H9 (cell line): ENCODE data around the gene PRR5L. TPM values are rescaled to one million over a fixed set of nuclear protein-coding genes. Genes with fewer than 3 reads are reported as not detected.

ENCODE experiments used
- DNase-seq: peaks from one replicate; pipeline ENCODE4 v3.0.0-alpha.2; 2017
- H2AFZ ChIP-seq: one replicate; pipeline ENCODE4 v1.6.1; 2013; ENCODE audit warnings: mild to moderate bottlenecking, low read length, control low read depth, moderate library complexity
- H2AK5ac ChIP-seq: 2 replicates; pipeline ENCODE4 v1.6.1; 2013; ENCODE audit warnings: low read length, control low read depth, mixed read lengths; ENCODE audit not compliant: insufficient read length
- H2BK120ac ChIP-seq: one replicate; pipeline ENCODE4 v1.6.1; 2013; ENCODE audit warnings: low read depth, mild to moderate bottlenecking, low read length, control low read depth, inconsistent platforms; ENCODE audit not compliant: poor library complexity, severe bottlenecking
- H2BK12ac ChIP-seq: 2 replicates; pipeline ENCODE4 v1.6.1; 2013; ENCODE audit warnings: low read length, control low read depth, mixed read lengths, low read depth; ENCODE audit not compliant: insufficient read length
- H2BK15ac ChIP-seq: 2 replicates; pipeline ENCODE4 v1.6.1; 2013; ENCODE audit warnings: low read depth, low read length, control low read depth
- H2BK20ac ChIP-seq: one replicate; pipeline ENCODE4 v1.6.1; 2013; ENCODE audit warnings: low read depth, mild to moderate bottlenecking, low read length, control low read depth, inconsistent platforms; ENCODE audit not compliant: poor library complexity, severe bottlenecking
- H2BK5ac ChIP-seq: 2 replicates; pipeline ENCODE4 v1.6.1; 2013; ENCODE audit warnings: low read length, control low read depth, mixed read lengths; ENCODE audit not compliant: insufficient read length
- H3K14ac ChIP-seq: 2 replicates; pipeline ENCODE4 v1.6.1; 2013; ENCODE audit warnings: low read length, control low read depth; ENCODE audit not compliant: insufficient read depth
- H3K18ac ChIP-seq: 2 replicates; pipeline ENCODE4 v1.6.1; 2013; ENCODE audit warnings: low read depth, mild to moderate bottlenecking, mixed read lengths, low read length, control low read depth; ENCODE audit not compliant: insufficient read length
- H3K23ac ChIP-seq: 2 replicates; pipeline ENCODE4 v1.6.1; 2013; ENCODE audit warnings: low read length, control low read depth, mixed read lengths, low read depth; ENCODE audit not compliant: insufficient read length
- H3K23me2 ChIP-seq: 2 replicates; pipeline ENCODE4 v1.6.1; 2013; ENCODE audit warnings: low read depth, mild to moderate bottlenecking, mixed read lengths, low read length, control low read depth; ENCODE audit not compliant: insufficient read length, poor library complexity, severe bottlenecking
- H3K27ac ChIP-seq: 2 replicates; pipeline ENCODE4 v1.5.1; 2013; ENCODE audit warnings: low read length, control low read depth, mixed read lengths, low read depth; ENCODE audit not compliant: insufficient read length
- H3K27me3 ChIP-seq: 2 replicates; pipeline ENCODE4 v1.6.1; 2013; ENCODE audit warnings: low read length, control low read depth, inconsistent platforms; ENCODE audit not compliant: insufficient read depth
- H3K4ac ChIP-seq: 2 replicates; pipeline ENCODE4 v1.6.1; 2013; ENCODE audit warnings: low read depth, mild to moderate bottlenecking, control low read depth, inconsistent platforms, low read length, moderate library complexity
- H3K4me1 ChIP-seq: 2 replicates; pipeline ENCODE4 v1.6.1; 2013; ENCODE audit warnings: low read length, control low read depth, inconsistent platforms; ENCODE audit not compliant: insufficient read depth
- H3K4me2 ChIP-seq: 2 replicates; pipeline ENCODE4 v1.6.1; 2013; ENCODE audit warnings: low read length, control low read depth, mixed read lengths; ENCODE audit not compliant: insufficient read length, insufficient read depth
- H3K56ac ChIP-seq: 2 replicates; pipeline ENCODE4 v1.6.1; 2013; ENCODE audit warnings: low read depth, mild to moderate bottlenecking, mixed read lengths, low read length, control low read depth; ENCODE audit not compliant: insufficient read length
- H3K79me1 ChIP-seq: 2 replicates; pipeline ENCODE4 v1.6.1; 2013; ENCODE audit warnings: low read depth, mild to moderate bottlenecking, moderate library complexity, low read length, control low read depth, inconsistent platforms; ENCODE audit not compliant: insufficient read depth, poor library complexity, severe bottlenecking
- H3K79me2 ChIP-seq: 2 replicates; pipeline ENCODE4 v1.6.1; 2013; ENCODE audit warnings: low read length, control low read depth, inconsistent platforms; ENCODE audit not compliant: insufficient read depth
- H3K9ac ChIP-seq: 2 replicates; pipeline ENCODE4 v1.6.1; 2013; ENCODE audit warnings: low read length, control low read depth, mixed read lengths; ENCODE audit not compliant: insufficient read length; ENCODE audit errors: extremely low read depth
- H3K9me3 ChIP-seq: one replicate; pipeline ENCODE4 v1.6.1; 2013; ENCODE audit warnings: low read depth, low read length, inconsistent platforms; ENCODE audit not compliant: control insufficient read depth
- H3T11ph ChIP-seq: one replicate; pipeline ENCODE4 v1.6.1; 2013; ENCODE audit warnings: mild to moderate bottlenecking, low read length, control low read depth, inconsistent platforms
- H4K20me1 ChIP-seq: one replicate; pipeline ENCODE4 v1.6.1; 2013; ENCODE audit not compliant: control insufficient read depth, insufficient read length, insufficient read depth
- H4K5ac ChIP-seq: 2 replicates; pipeline ENCODE4 v1.6.1; 2013; ENCODE audit warnings: low read depth, mild to moderate bottlenecking, mixed read lengths, low read length, control low read depth; ENCODE audit not compliant: insufficient read length
- H4K8ac ChIP-seq: replicated peaks from 2 replicates; pipeline ENCODE4 v1.6.1; 2013; ENCODE audit warnings: low read length, control low read depth, mixed read lengths, low read depth; ENCODE audit not compliant: insufficient read length
- H4K91ac ChIP-seq: 2 replicates; pipeline ENCODE4 v1.6.1; 2013; ENCODE audit warnings: low read depth, mild to moderate bottlenecking, moderate library complexity, mixed read lengths, low read length, control low read depth; ENCODE audit not compliant: insufficient read length
- H3K27ac Mint-ChIP-seq, 3 experiments: 2 replicates in 2 of 3; 3 replicates in 1 of 3; pipeline ENCODE4 v1.8.0; 2020 to 2021; ENCODE audit warnings: mixed read lengths in 3 of 3, mild to moderate bottlenecking in 1 of 3, moderate library complexity in 1 of 3
- H3K27me3 Mint-ChIP-seq: 2 replicates; pipeline ENCODE4 v1.8.0; 2021; ENCODE audit warnings: low read depth, mild to moderate bottlenecking, moderate library complexity, mixed read lengths
- H3K36me3 Mint-ChIP-seq, 3 experiments: 2 replicates in 2 of 3; 3 replicates in 1 of 3; pipeline ENCODE4 v1.8.0; 2020 to 2021; ENCODE audit warnings: low read depth in 3 of 3, mixed read lengths in 3 of 3; ENCODE audit not compliant: insufficient read depth in 1 of 3
- H3K4me1 Mint-ChIP-seq, 2 experiments: 2 replicates each; pipeline ENCODE4 v1.8.0; 2020; ENCODE audit warnings: mixed read lengths in 2 of 2
- H3K4me3 Mint-ChIP-seq, 2 experiments: 2 replicates in 1 of 2; 3 replicates in 1 of 2; pipeline ENCODE4 v1.8.0; 2020 to 2021; ENCODE audit warnings: mild to moderate bottlenecking in 2 of 2, mixed read lengths in 2 of 2, moderate library complexity in 1 of 2
- H3K9me3 Mint-ChIP-seq, 2 experiments: 2 replicates in 1 of 2; 3 replicates in 1 of 2; pipeline ENCODE4 v1.8.0; 2020; ENCODE audit warnings: mild to moderate bottlenecking in 2 of 2, mixed read lengths in 2 of 2, moderate library complexity in 1 of 2
- CTCF ChIP-seq: fragments of 200-600 bp; sonication (generic); conservative IDR thresholded peaks from 3 replicates; pipeline ENCODE4 v1.8.0; 2021; ENCODE audit warnings: antibody characterized with exemption, mild to moderate bottlenecking
- WGBS: extraction: QIAGEN DNeasy Blood & Tissue Kit; methylation state at CpG from one replicate; pipeline ENCODE4 v1.1.7; 2013; ENCODE audit warnings: missing lambda C conversion rate, low lambda C conversion rate, mixed read lengths; ENCODE audit not compliant: insufficient read length; ENCODE audit errors: extremely low coverage; 5-methylcytosine and 5-hydroxymethylcytosine counted together
- total RNA-seq: library from RNA; stranded (reverse); gene quantifications from 2 replicates; pipeline ENCODE4 v1.2.1, GENCODE V29; 2021

The PRR5L gene
- total RNA-seq, 1 experiment from 2014 or later = 5.6 TPM

GRCh38 chr11:36399236-36399635 is 103.1 kb downstream of the PRR5L start:
- Mint-ChIP-seq H3K36me3 (peaks cover 0 to 3% (median 0%) of the 10 kb centered on the region in 3 experiments; a peak in 2 of 7 replicates), H3K9me3 (no peaks in the 10 kb centered on the region), H3K27me3 (no peaks in the 10 kb centered on the region; the same call in 1 of the 2 replicates), H3K4me1 (no peaks in the 10 kb centered on the region), H3K27ac (peak overlapping the region in 1 of 3 experiments; percentile 79; a peak in 1 of 7 replicates), H3K4me3 (no peak overlapping the region)
- H3K4ac ChIP-seq = no peak overlapping the region
- no peaks in the 10 kb centered on the region for H3K4me1 ChIP-seq
- H3K79me1 ChIP-seq = no peaks in the 10 kb centered on the region
- H3K4me2 ChIP-seq = no peak overlapping the region
- DNase-seq = no peak
- no peak overlapping the region for H3T11ph ChIP-seq
- no CpG with 5 or more reads among the region's 4 CpGs for WGBS
- H2BK12ac ChIP-seq = no peak overlapping the region
- no peak overlapping the region for H3K18ac ChIP-seq
- H2BK5ac ChIP-seq = no peak overlapping the region
- TF ChIP-seq CTCF = no peak
- H2BK120ac ChIP-seq = no peak overlapping the region
- H2AK5ac ChIP-seq = no peak overlapping the region
- no peak overlapping the region for H2BK15ac ChIP-seq
- H3K9me3 ChIP-seq = no peaks in the 10 kb centered on the region
- no peak overlapping the region for H4K91ac ChIP-seq
- H3K23ac ChIP-seq = no peak overlapping the region
- H3K79me2 ChIP-seq = no peaks in the 10 kb centered on the region
- no peak overlapping the region for H3K14ac ChIP-seq
- no peak overlapping the region for H3K56ac ChIP-seq
- H3K9ac ChIP-seq = no peak overlapping the region
- H2AFZ ChIP-seq = no peak overlapping the region
- H4K20me1 ChIP-seq = no peaks in the 10 kb centered on the region
- no peak overlapping the region for H2BK20ac ChIP-seq
- H4K8ac ChIP-seq = no peak overlapping the region
- no peak overlapping the region for H3K27ac ChIP-seq
- H3K23me2 ChIP-seq = no peaks in the 10 kb centered on the region
- H3K27me3 ChIP-seq = no peaks in the 10 kb centered on the region
- no peak overlapping the region for H4K5ac ChIP-seq
